Gastrocnemius medialis (tissue), 4 donors: Measurements from ENCODE around the gene TMPRSS13.

Experiments used
- CTCF ChIP-seq, 5 experiments: fragments of 450-650 bp in 3 of 5; fragments of 200-600 bp in 2 of 5; sonication (generic) in 2 of 5; IDR thresholded peaks in 4 of 5; conservative IDR thresholded peaks in 1 of 5; 1 replicate in 4 of 5; 2 replicates in 1 of 5; pipeline ENCODE4 v1.5.1; 2016 to 2019; ENCODE audit warnings: antibody characterized with exemption in 5 of 5, mild to moderate bottlenecking in 3 of 5, moderate library complexity in 3 of 5
- POLR2A ChIP-seq, 2 donors: fragments of 450-650 bp; IDR thresholded peaks; one replicate each; pipeline ENCODE4 v1.6.1; 2017; ENCODE audit warnings: antibody characterized with exemption in 2 of 2, mild to moderate bottlenecking in 2 of 2, moderate library complexity in 2 of 2

- TF ChIP-seq CTCF (IDR thresholded peaks at IDR 0.05 in 4 of 5, conservative IDR thresholded peaks at IDR 0.05 in 1 of 5), result no peak
- no peak for TF ChIP-seq POLR2A (IDR thresholded peaks at IDR 0.05)
Measured at GRCh38 chr11:117950993-117951961, 22.1 kb upstream of the TMPRSS13 start.
